H1 (cell line): ENCODE results near the gene C15orf39. TPM values are rescaled to one million over a fixed set of nuclear protein-coding genes. Genes with fewer than 3 reads are reported as not detected.

Experiments
- ATF2 ChIP-seq: IDR thresholded peaks from 2 replicates; pipeline ENCODE4 v1.6.1; 2012; ENCODE audit warnings: low read length, inconsistent platforms
- BACH1 ChIP-seq: IDR thresholded peaks from 2 replicates; pipeline ENCODE4 v1.6.1; 2012; ENCODE audit warnings: low read length, improper control_type of control experiment
- BCL11A ChIP-seq, 2 experiments: IDR thresholded peaks; one replicate each; pipeline ENCODE4 v1.6.1; 2011; ENCODE audit warnings: low read depth in 2 of 2, low read length in 2 of 2, mild to moderate bottlenecking in 2 of 2
- BRCA1 ChIP-seq: IDR thresholded peaks from 2 replicates; pipeline ENCODE4 v1.6.1; 2012; ENCODE audit warnings: low read depth, low read length, improper control_type of control experiment
- CEBPB ChIP-seq: IDR thresholded peaks from 2 replicates; pipeline ENCODE4 v1.6.1; 2012; ENCODE audit warnings: low read depth, low read length
- CHD1 ChIP-seq: IDR thresholded peaks from 2 replicates; pipeline ENCODE4 v1.6.1; 2012; ENCODE audit warnings: low read depth, low read length, improper control_type of control experiment
- HDAC6 ChIP-seq: IDR thresholded peaks from one replicate; pipeline ENCODE4 v1.7.1; 2012; ENCODE audit warnings: low read depth, mild to moderate bottlenecking, inconsistent platforms, low read length, moderate library complexity
- JUND ChIP-seq: IDR thresholded peaks from 2 replicates; pipeline ENCODE4 v1.6.1; 2011; ENCODE audit warnings: mild to moderate bottlenecking, improper control_type of control experiment, low read length
- KDM1A ChIP-seq: fragments of 200-600, 300-600 bp; sonication (generic); IDR thresholded peaks from 2 replicates; pipeline ENCODE4 v1.7.1; 2016; ENCODE audit warnings: mild to moderate bottlenecking, low read length, borderline replicate concordance
- MAFK ChIP-seq: IDR thresholded peaks from 2 replicates; pipeline ENCODE4 v1.6.1; 2012; ENCODE audit warnings: low read depth, mild to moderate bottlenecking, improper control_type of control experiment, low read length
- MAX ChIP-seq: IDR thresholded peaks from 2 replicates; pipeline ENCODE4 v1.6.1; 2012; ENCODE audit warnings: inconsistent platforms
- PHF8 ChIP-seq: fragments of 200-600 bp; sonication (generic); conservative IDR thresholded peaks from 2 replicates; pipeline ENCODE4 v1.7.1; 2012; ENCODE audit warnings: low read depth, mild to moderate bottlenecking, inconsistent platforms, low read length, moderate library complexity
- POLR2A ChIP-seq, 2 experiments: IDR thresholded peaks; 1 replicate in 1 of 2; 2 replicates in 1 of 2; pipeline ENCODE4 v1.6.1; 2011; ENCODE audit warnings: low read depth in 2 of 2, low read length in 2 of 2, mild to moderate bottlenecking in 2 of 2; ENCODE audit errors: control extremely low read depth in 1 of 2
- POLR2AphosphoS5 ChIP-seq: IDR thresholded peaks from 2 replicates; pipeline ENCODE4 v1.6.1; 2011; ENCODE audit warnings: low read depth, low read length
- RBBP5 ChIP-seq: IDR thresholded peaks from 2 replicates; pipeline ENCODE4 v1.7.1; 2012; ENCODE audit warnings: low read depth, mild to moderate bottlenecking, inconsistent platforms, low read length, moderate library complexity, borderline replicate concordance
- RXRA ChIP-seq: IDR thresholded peaks from 2 replicates; pipeline ENCODE4 v1.6.1; 2011; ENCODE audit warnings: low read depth, mild to moderate bottlenecking, low read length, moderate library complexity; ENCODE audit not compliant: insufficient read depth
- SAP30 ChIP-seq: fragments of 300-600 bp; sonication (generic); IDR thresholded peaks from 2 replicates; pipeline ENCODE4 v1.7.1; 2012; ENCODE audit warnings: low read length, moderate library complexity, mild to moderate bottlenecking, inconsistent platforms; ENCODE audit not compliant: insufficient read depth, insufficient replicate concordance
- SRF ChIP-seq: IDR thresholded peaks from 2 replicates; pipeline ENCODE4 v1.6.1; 2011; ENCODE audit warnings: mild to moderate bottlenecking, low read depth, low read length, moderate library complexity
- TAF1 ChIP-seq: IDR thresholded peaks from 2 replicates; pipeline ENCODE4 v1.6.1; 2011; ENCODE audit warnings: mild to moderate bottlenecking, low read depth, low read length
- TBP ChIP-seq: IDR thresholded peaks from 2 replicates; pipeline ENCODE4 v1.6.1; 2011; ENCODE audit warnings: low read depth, low read length, improper control_type of control experiment
- ZNF274 ChIP-seq: IDR thresholded peaks from 2 replicates; pipeline ENCODE4 v1.7.0; 2012; ENCODE audit warnings: low read length, borderline replicate concordance; ENCODE audit errors: extremely low read depth
- polyA plus RNA-seq, 7 experiments: library from polyadenylated mRNA; depleted of rRNA in 3 of 7; stranded (reverse) in 5 of 7; unstranded in 2 of 7; fragments of >200 nt in 5 of 7; fragments of 200-250 nt in 2 of 7; gene quantifications; 1 replicate in 5 of 7; 2 replicates in 1 of 7; 4 replicates in 1 of 7; pipeline versions ENCODE4 v1.2.1 to v1.2.3, GENCODE V29; 2011 to 2013; ENCODE audit warnings: missing spikeins in 2 of 7, mixed read lengths in 2 of 7
- total RNA-seq: library from RNA; stranded (reverse); fragmentation: NEBNext Ultra II Directional; extraction: Animal tissue kit (Norgen Biotek cat#: 25700); gene quantifications from 2 replicates; pipeline ENCODE4 v1.2.1, GENCODE V29; 2021

Gene C15orf39
- total and polyA plus RNA-seq, 2 of the 8 experiments (the other 6 are each of a cell fraction or from before 2014, with no cell fraction given): 13.8 to 38.5 TPM

- no peak for TF ChIP-seq MAX
- TF ChIP-seq CHD1: no peak
- TF ChIP-seq SRF: no peak
- 0 out of 2 replicates have a peak, but pooled peaks have one; percentile 49 for TF ChIP-seq RBBP5
- TF ChIP-seq BRCA1: no peak
- no peak for TF ChIP-seq ATF2
- TF ChIP-seq POLR2AphosphoS5: no peak
- no peak for TF ChIP-seq TBP
- no peak for TF ChIP-seq SAP30
- no peak for TF ChIP-seq POLR2A (IDR thresholded peaks at IDR 0.05; ENCODE audit: control extremely low read depth in 1 of 2, low read depth in 2 of 2, low read length in 2 of 2)
- no peak for TF ChIP-seq HDAC6
- no peak for TF ChIP-seq TAF1
- no peak for TF ChIP-seq KDM1A
- no peak for TF ChIP-seq BCL11A (IDR thresholded peaks at IDR 0.05; ENCODE audit: low read depth in 2 of 2, low read length in 2 of 2)
- peak; percentile 41; the same call in 1 of the 2 replicates for TF ChIP-seq PHF8
- TF ChIP-seq JUND: no peak
- TF ChIP-seq ZNF274: no peak
- no peak for TF ChIP-seq BACH1
- no peak for TF ChIP-seq RXRA
- no peak for TF ChIP-seq MAFK
- no peak for TF ChIP-seq CEBPB
These were observed 23.3 kb upstream of the C15orf39 start (continued) for GRCh38 chr15:75178171-75178937.
